ENCODE measurements around the gene CSAD.
A peak's percentile ranks its signal among the peaks of the same experiment; 100 is the strongest.

The CSAD gene

GRCh38 chr12:53222170-53222721 lies 41.5 kb upstream of the CSAD start:
- Histone ChIP-seq H3K4ac (ENCODE audit: low read depth in 1 of 2, low read length in 2 of 2) (peak overlapping the region; percentile 40 to 82), H2BK120ac (ENCODE audit: low read depth, low read length) (peak overlapping the region; percentile 91), H2AK5ac (ENCODE audit: low read length, severe bottlenecking) (peak overlapping the region; percentile 44), H3K9me3 (ENCODE audit: control insufficient read depth, low read length) (no peaks in the 10 kb centered on the region), H2BK5ac (ENCODE audit: low read depth, low read length, poor library complexity, severe bottlenecking) (no peak overlapping the region), H3K27ac (ENCODE audit: low read length, poor library complexity, severe bottlenecking) (peak overlapping the region; percentile 67), H3K14ac (ENCODE audit: low read length in 2 of 2) (no peak overlapping the region), H3K4me2 (ENCODE audit: low read length, poor library complexity, severe bottlenecking) (peak overlapping the region; percentile 96), H3K79me1 (replicated peaks; ENCODE audit: low read length, poor library complexity, severe bottlenecking) (peaks cover 6% of the 10 kb centered on the region), H4K8ac (ENCODE audit: low read length) (peak overlapping the region; percentile 98), H3K36me3 (ENCODE audit: control insufficient read depth in 1 of 2, insufficient read depth in 2 of 2, low read depth in 1 of 2, low read length in 2 of 2) (peaks cover 6 to 9% of the 10 kb centered on the region in 2 experiments), H4K91ac (ENCODE audit: low read length) (peak overlapping the region; percentile 78), H2BK12ac (ENCODE audit: low read length in 2 of 2) (peak overlapping the region; percentile 96 to 97), H3K18ac (ENCODE audit: low read depth in 1 of 2, low read length in 2 of 2) (peak overlapping the region; percentile 66 to 86), H3K4me3 (ENCODE audit: insufficient read depth in 1 of 2, low read depth in 1 of 2, low read length in 2 of 2) (peak overlapping the region in 1 of 2 experiments; percentile 63), H2BK15ac (ENCODE audit: low read depth, poor library complexity, severe bottlenecking) (peak overlapping the region; percentile 12), H3K23ac (ENCODE audit: low read length in 2 of 2) (peak overlapping the region in 1 of 2 experiments; percentile 16), H3K4me1 (ENCODE audit: control insufficient read depth, insufficient read depth, low read depth, low read length) (peaks cover 35% of the 10 kb centered on the region), H3K9ac (ENCODE audit: low read length) (peak overlapping the region; percentile 80), H3K27me3 (ENCODE audit: control insufficient read depth in 1 of 2, insufficient read depth in 1 of 2, low read length in 2 of 2) (no peaks in the 10 kb centered on the region), H2AFZ (ENCODE audit: low read depth, low read length) (no peak overlapping the region)
- 60% methylated on average over 1 of the region's 5 CpGs for WGBS
- no peak for DNase-seq

DNA sequence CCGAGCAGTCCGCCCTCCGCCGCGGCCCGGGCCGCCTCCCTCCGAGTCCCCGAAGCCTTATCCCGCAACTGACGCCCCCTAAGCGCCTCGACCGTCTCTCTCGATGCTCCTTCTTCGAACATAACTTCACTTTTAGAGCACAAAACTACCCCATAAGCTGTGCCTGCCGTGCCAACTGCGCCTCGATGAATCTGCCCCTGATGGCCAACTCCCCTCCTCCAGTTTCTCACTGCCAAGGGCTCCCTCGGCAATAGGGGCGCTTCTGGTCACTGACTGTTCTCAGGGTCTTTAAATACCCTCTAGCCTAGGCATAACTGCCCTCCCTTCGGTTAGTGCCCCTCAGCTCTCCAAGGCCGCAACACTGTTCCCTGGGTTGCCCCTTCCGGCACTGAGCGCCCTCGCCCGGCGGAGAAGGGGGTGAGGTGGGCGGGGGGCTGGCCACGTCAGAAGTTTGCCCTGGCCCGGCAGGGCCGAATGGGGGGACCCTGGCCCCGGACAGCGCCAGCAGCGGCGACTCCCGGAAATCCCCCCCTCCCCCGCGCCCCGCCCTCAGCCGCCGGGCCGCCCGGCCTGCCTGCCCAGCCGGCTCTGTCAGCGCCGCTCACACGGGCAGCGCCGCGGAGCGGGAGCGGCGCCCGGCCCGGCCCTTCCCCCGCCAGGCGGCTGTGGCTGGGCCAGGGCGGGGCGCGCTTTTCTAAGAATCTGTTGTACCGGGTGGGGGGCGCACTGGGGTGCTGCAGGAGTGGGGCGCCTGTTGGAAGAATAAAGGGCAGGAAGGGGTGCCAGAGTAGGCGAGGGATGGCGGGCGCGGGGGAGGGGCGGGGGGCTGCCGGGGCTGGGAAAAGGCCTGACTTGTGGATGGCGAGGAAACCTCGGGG lies 40.7 kb upstream of the CSAD start:
- H2BK15ac ChIP-seq (ENCODE audit: low read depth, poor library complexity, severe bottlenecking): peak overlapping the region; percentile 92
- H2AK5ac ChIP-seq (ENCODE audit: low read length, severe bottlenecking): peak overlapping the region; percentile 80

DNA sequence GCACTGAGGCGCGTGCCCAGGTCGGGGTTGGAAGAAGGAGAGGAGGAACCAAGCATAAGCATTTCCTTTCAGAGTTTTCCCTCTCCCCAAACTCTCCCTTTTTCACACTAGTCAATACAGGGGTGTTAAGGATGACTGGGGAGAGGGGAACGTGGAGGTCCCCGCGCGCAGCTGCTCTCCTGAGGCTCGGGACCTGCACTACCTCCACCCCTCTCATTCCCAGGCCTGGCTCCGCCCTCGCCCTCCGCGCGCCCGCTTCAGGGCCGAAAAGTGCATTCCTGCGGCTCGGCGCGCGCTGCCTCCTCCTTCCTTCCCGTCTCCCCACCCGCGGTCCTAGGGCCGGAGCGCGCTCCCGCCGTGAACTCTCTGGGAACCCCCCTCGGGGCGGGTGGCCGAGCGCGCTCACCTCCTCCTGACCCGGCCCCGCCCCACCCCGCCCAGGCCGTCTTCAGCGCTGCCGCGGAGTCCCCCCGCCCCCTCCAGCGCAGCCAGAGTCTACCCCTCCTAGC lies 40.0 kb upstream of the CSAD start:
- H3K18ac ChIP-seq (ENCODE audit: low read depth in 1 of 2, low read length in 2 of 2): peak overlapping the region; percentile 48 to 99
- H3K4me3 ChIP-seq (ENCODE audit: insufficient read depth in 1 of 2, low read depth in 1 of 2, low read length in 2 of 2): peak overlapping the region; percentile 56 to 87
- H3K4me2 ChIP-seq (ENCODE audit: low read length, poor library complexity, severe bottlenecking): peak overlapping the region; percentile 96
- H3K27me3 ChIP-seq (ENCODE audit: control insufficient read depth in 1 of 2, insufficient read depth in 1 of 2, low read length in 2 of 2): no peaks in the 10 kb centered on the region
- H2BK120ac ChIP-seq (ENCODE audit: low read depth, low read length): peak overlapping the region; percentile 77
- peaks cover 37% of the 10 kb centered on the region for H3K4me1 ChIP-seq (ENCODE audit: control insufficient read depth, insufficient read depth, low read depth, low read length)
- peak overlapping the region; percentile 93 for H3K9ac ChIP-seq (ENCODE audit: low read length)
- H3K4ac ChIP-seq (ENCODE audit: low read depth in 1 of 2, low read length in 2 of 2): peak overlapping the region in 1 of 2 experiments; percentile 93
- peak; percentile 96 for DNase-seq
- H3K14ac ChIP-seq (ENCODE audit: low read length in 2 of 2): no peak overlapping the region
- no peak overlapping the region for H4K91ac ChIP-seq (ENCODE audit: low read length)
- H3K9me3 ChIP-seq (ENCODE audit: control insufficient read depth, low read length): no peaks in the 10 kb centered on the region
- no peak overlapping the region for H2BK5ac ChIP-seq (ENCODE audit: low read depth, low read length, poor library complexity, severe bottlenecking)
- no peak overlapping the region for H2AK5ac ChIP-seq (ENCODE audit: low read length, severe bottlenecking)
- H4K8ac ChIP-seq (ENCODE audit: low read length): peak overlapping the region; percentile 50
- no peak overlapping the region for H2BK15ac ChIP-seq (ENCODE audit: low read depth, poor library complexity, severe bottlenecking)
- H3K36me3 ChIP-seq (ENCODE audit: control insufficient read depth in 1 of 2, insufficient read depth in 2 of 2, low read depth in 1 of 2, low read length in 2 of 2): peaks cover 3 to 4% of the 10 kb centered on the region in 2 experiments
- H3K27ac ChIP-seq (ENCODE audit: low read length, poor library complexity, severe bottlenecking): peak overlapping the region; percentile 99
- peaks cover 8% of the 10 kb centered on the region for H3K79me1 ChIP-seq (replicated peaks; ENCODE audit: low read length, poor library complexity, severe bottlenecking)
- 0% methylated on average over 37 of the region's 42 CpGs for WGBS
- H2BK12ac ChIP-seq (ENCODE audit: low read length in 2 of 2): no peak overlapping the region
- H2AFZ ChIP-seq (ENCODE audit: low read depth, low read length): no peak overlapping the region
- no peak overlapping the region for H3K23ac ChIP-seq (ENCODE audit: low read length in 2 of 2)

More for the DNA sequence above, 40.7 kb upstream of the CSAD start:
- DNase-seq: peak; percentile 78
- Histone ChIP-seq H3K14ac (ENCODE audit: low read length in 2 of 2) (peak overlapping the region in 1 of 2 experiments; percentile 85), H3K36me3 (ENCODE audit: control insufficient read depth in 1 of 2, insufficient read depth in 2 of 2, low read depth in 1 of 2, low read length in 2 of 2) (peaks cover 2 to 3% of the 10 kb centered on the region in 2 experiments), H3K4me2 (ENCODE audit: low read length, poor library complexity, severe bottlenecking) (peak overlapping the region; percentile 96), H2BK120ac (ENCODE audit: low read depth, low read length) (peak overlapping the region; percentile 91), H4K91ac (ENCODE audit: low read length) (peak overlapping the region; percentile 97), H3K23ac (ENCODE audit: low read length in 2 of 2) (peak overlapping the region in 1 of 2 experiments; percentile 62), H2BK5ac (ENCODE audit: low read depth, low read length, poor library complexity, severe bottlenecking) (peak overlapping the region; percentile 90), H3K9me3 (ENCODE audit: control insufficient read depth, low read length) (no peaks in the 10 kb centered on the region), H3K27ac (ENCODE audit: low read length, poor library complexity, severe bottlenecking) (peak overlapping the region; percentile 99), H2BK12ac (ENCODE audit: low read length in 2 of 2) (peak overlapping the region; percentile 59 to 85), H3K79me1 (replicated peaks; ENCODE audit: low read length, poor library complexity, severe bottlenecking) (peaks cover 8% of the 10 kb centered on the region), H3K9ac (ENCODE audit: low read length) (peak overlapping the region; percentile 93), H3K18ac (ENCODE audit: low read depth in 1 of 2, low read length in 2 of 2) (peak overlapping the region; percentile 93 to 99), H3K4ac (ENCODE audit: low read depth in 1 of 2, low read length in 2 of 2) (peak overlapping the region; percentile 88 to 93), H3K4me3 (ENCODE audit: insufficient read depth in 1 of 2, low read depth in 1 of 2, low read length in 2 of 2) (peak overlapping the region; percentile 56 to 80), H4K8ac (ENCODE audit: low read length) (peak overlapping the region; percentile 97), H3K4me1 (ENCODE audit: control insufficient read depth, insufficient read depth, low read depth, low read length) (peaks cover 37% of the 10 kb centered on the region), H2AFZ (ENCODE audit: low read depth, low read length) (no peak overlapping the region), H3K27me3 (ENCODE audit: control insufficient read depth in 1 of 2, insufficient read depth in 1 of 2, low read length in 2 of 2) (no peaks in the 10 kb centered on the region)
- WGBS: 1% methylated on average over 55 of the region's 72 CpGs
